Stimulated activated CD8-positive, alpha-beta memory T cell treated with anti-CD3 and anti-CD28 coated beads, Interleukin-7, amount 100 ng/mL, for 4 hours (primary cell): ENCODE measurements around the gene LYPLAL1.
"Not testable (repeated sequence)": the region's sequence is repeated elsewhere in the genome, so short reads cannot be mapped to it uniquely, and the experiment has no call there.

Experiments used
- DNase-seq, 2 donors: peaks; one replicate each; pipeline ENCODE4 v3.0.0-alpha.2; 2020; ENCODE audit warnings: low read depth in 2 of 2

LYPLAL1 gene

GRCh38 chr1:219163401-219163954 lies 10.2 kb upstream of the LYPLAL1 start:
- no peak for DNase-seq

DNA sequence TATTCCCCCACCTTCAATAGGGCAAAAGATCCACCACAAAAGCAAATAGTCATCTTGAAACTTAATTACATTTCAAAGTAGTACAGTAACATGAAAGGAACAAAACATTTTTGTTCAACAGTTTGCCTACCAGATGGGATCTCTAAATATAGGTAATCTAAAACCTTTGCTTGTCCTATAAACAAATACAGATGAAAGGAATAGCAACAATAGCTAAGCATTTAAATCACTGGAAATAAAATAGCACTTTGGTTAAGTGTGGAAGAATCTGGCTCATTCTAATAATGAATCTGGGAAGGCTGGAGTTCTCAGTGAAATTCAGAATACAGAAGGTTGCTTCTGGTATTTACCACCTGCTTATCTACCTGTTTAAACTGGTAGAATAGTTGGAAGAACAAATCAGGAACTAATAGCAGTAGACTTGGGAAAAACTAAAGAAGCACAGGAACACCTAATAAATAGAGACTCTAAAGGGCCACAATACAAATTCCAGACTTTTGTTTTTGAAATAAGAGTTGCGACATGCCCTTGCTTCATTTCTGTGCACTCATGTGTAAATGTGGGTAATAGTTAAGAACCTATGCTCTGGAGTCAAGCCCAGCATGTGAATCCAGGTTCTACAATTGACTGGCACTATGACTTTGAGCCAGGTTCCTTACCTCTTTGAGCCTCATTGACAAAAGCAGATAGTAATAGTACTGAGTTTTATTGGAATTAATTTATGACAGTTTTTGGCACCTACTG lies 2.3 kb upstream of the LYPLAL1 start:
- no peak for DNase-seq

GRCh38 chr1:219172821-219173220 lies 857 bp upstream of the LYPLAL1 start:
- DNase-seq, result no peak

DNA sequence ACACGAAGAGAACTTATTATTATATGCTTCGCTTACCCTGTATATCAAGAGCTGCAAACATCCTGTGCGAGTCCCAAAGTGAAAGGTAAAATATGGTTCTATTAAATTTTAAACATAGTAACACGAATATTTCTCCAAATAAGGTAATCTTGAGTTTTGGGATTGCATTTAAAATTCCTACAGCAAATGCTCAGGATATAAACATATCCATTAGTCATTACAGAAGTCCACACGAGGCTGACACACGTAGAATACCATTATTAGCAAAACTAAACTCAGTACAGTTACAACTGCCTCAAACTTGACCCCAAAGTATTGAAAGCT lies 282 bp upstream of the LYPLAL1 start:
- no peak for DNase-seq

- DNase-seq, result no peak
Measured at GRCh38 chr1:219174460-219175211, 958 bp downstream of the LYPLAL1 start.

DNA sequence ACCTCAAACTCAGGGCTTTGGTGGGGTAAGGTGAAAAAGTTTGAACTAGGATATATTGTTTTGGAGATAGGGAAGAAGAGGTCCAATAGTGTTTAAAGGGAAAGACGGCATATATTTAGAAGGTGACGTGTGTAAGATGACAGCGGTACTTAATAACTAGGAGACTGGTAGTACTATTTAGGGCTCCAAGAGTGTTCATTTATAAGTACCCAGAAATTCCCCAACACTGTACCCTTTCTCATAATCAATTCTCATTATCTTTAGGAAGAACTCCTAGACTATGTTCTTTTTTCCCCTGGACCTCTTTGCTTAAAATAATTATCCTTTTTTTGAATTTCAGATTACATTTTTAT lies 1.5 kb downstream of the LYPLAL1 start:
- DNase-seq, result no peak

DNA sequence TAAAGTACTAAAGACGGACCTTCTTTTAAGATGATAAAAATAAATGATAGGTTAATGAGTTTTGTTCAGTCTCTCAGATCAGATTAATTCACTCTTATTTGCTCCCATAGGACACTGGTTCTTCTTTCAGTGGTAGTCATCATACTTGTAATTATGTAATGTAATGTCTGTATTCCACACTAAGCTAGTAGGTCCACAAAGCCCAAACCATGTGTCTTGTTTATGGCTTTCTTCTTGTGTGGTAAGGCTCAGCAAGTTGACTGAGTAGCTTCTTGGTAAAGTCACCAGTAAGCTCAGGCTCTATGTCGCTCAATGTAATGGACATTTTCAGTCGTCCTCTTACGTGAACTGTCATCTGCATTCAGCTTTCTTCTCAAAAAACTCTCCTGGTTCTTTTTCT lies 2.5 kb downstream of the LYPLAL1 start:
- no peak for DNase-seq

- DNase-seq, result no peak
Measured at GRCh38 chr1:219177363-219177762, 3.7 kb downstream of the LYPLAL1 start.

GRCh38 chr1:219177940-219178339 lies 4.3 kb downstream of the LYPLAL1 start:
- DNase-seq, result no peak

DNA sequence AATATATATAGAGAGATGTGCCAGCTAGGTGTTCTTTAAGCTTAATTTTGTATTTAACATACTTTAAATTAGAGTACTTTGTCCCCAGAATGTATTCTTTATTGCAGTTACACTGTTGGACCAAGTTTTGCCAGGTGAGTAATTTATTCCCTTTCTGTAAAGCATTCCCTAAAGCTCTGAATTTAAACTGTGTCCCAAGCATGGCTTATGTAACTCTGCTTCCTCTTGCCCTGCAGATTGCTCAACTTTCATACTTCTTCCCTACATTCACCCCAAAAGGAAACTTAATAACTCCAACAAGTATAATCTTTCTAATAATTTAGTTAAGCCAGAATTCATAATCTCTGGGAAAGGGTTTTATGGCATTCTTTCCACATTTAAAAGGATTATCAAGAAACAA lies 5.6 kb downstream of the LYPLAL1 start:
- no peak for DNase-seq

DNA sequence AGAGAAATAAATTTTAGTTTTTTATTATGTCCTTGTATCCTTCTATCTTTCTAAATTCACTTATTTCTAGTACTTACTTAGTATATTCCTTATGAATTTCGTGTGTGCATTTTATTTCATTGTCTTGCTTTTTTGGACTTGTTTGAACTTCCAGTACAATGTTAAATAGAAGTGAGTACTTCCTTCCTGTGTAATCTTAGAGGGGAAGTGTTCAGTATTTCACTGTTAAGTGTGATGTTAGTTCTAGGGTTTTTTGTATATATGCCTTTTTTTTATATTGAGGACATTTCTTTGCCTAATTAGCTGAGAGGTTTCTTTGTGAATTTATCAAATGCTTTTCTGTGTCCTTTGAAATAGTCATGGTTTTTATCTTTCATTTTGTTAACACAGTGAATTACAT lies 10.7 kb downstream of the LYPLAL1 start:
- no peak for DNase-seq

- DNase-seq, result no peak
Measured at GRCh38 chr1:219185486-219186117, 11.9 kb downstream of the LYPLAL1 start.

GRCh38 chr1:219188331-219188803 lies 14.7 kb downstream of the LYPLAL1 start:
- DNase-seq, result no peak

DNA sequence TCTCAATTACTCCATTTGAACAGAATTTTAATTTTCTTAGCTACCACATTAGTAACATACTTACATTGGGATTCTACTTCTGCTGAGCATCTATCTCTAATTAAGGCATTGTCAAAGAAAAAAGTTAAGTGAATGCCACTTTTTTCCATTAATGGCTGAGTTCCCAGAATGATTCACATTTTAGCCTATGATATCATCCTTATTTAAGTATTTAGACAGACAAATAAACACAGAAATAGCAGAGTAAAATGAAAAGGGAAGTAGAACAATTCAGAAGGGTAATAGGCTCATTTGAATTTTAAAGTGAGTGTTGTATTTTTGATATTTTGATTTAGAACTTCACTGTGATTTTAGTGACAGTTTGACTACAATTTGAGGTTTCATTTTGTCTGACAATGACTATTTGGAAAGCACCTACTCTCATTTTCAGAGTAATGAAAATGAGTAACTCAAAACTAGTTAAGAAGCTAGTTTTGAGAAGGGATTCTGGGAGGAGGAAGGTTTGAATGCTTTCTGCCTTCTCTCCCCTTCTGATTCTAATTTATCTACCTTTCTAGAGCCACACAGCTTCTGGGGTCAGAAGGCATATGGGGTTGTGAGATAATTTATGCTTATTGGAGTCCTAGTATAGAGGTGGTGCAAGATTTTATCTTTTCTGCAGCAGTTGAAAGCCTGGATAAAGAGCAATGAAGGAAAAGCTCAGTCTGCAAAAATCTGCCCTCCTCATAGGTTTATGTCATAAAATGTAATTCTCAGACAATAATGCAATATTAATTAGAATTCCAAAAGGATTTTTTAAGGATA lies 15.5 kb downstream of the LYPLAL1 start:
- no peak for DNase-seq

DNA sequence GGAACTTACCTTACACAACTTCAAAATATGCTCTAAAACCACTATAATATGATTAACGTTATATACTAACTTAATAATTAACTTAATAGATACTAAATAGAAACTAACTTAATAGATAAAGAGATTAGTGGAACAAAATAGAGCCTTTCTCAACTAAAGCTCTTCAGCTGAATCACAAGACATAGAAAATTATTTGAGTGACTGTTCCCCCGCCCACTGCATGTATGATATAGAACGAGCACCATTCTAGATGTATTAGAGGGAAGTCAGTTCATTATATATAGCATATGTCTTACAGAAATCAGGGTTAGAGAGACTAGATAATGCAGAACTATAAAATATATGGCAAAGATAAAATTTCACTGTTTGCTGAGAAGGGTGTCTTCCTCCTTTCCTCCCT lies 16.3 kb downstream of the LYPLAL1 start:
- DNase-seq, result no peak

DNA sequence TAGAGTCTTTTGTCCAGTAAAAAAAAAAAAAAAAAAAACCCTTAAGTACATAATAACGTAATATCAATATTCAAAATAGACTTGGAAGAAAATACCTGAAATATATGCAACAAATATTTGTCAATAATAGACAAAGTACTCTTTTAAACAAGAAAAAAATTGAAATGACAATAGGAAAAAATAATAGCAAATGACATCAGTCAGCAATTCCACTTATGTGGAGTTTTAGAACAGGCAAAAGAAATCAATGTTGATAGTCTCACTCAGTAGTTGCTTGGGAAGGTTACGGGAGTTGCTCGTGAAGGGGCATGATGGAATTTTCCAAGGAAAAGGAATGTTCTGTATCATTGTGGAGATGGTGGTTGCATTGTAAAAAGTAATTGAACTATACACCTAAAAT lies 16.9 kb downstream of the LYPLAL1 start:
- DNase-seq, result no peak

DNA sequence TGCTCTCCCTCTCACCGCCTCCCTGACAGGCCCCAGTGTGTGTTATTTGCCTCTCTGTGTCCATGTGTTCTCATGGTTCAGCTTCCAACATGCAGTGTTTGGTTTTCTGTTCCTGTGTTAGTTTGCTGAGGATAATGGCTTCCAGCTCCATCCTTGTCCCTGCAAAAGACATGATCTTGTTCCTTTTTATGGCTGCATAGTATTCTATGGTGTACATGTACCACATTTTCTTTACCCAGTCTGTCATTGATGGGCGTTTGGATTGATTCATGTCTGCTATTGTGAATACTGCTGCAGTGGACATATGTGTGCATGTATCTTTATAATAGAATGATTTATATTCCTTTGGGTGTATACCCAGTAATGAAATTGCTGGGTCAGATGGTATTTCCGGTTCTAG lies 22.2 kb downstream of the LYPLAL1 start:
- DNase-seq, result not testable (repeated sequence)

DNA sequence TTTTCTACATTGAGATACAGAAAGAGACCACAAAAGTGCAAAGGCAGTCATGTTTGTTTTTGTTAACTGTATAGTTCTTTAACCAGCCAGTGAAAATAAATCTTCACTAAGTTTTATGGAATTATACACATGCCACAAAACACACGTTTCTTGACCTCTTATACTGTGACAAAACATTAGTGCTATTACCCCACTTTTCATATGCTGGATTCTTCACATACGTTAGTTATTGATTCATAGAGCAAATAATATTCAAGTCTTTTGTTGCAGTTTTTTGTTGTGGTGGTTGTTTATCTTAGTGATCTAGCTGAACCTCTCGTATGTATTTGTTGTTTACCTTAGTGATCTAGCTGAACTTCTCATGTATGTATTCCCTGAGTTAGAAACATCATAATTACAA lies 28.0 kb downstream of the LYPLAL1 start:
- DNase-seq, result no peak

GRCh38 chr1:219202567-219202966 lies 28.9 kb downstream of the LYPLAL1 start:
- DNase-seq, result no peak

DNA sequence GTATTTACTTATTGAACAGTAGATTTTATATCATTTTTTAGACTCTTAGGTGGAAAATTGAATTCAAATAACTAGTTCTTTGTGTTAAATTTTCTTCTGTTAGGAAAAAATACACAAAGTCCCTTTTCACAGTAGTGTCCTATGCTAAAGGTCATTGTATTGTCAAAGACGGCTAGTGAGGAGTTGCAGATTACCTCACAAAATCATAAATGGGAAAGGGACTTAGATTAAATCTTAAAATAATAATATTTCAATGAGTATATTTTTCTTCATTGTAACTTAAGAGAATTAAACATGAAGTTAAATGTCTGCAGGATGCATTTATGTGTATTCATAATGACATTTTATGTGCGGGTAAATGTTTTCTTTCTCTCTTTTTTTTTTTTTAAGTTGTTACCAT lies 32.7 kb downstream of the LYPLAL1 start:
- no peak for DNase-seq

DNA sequence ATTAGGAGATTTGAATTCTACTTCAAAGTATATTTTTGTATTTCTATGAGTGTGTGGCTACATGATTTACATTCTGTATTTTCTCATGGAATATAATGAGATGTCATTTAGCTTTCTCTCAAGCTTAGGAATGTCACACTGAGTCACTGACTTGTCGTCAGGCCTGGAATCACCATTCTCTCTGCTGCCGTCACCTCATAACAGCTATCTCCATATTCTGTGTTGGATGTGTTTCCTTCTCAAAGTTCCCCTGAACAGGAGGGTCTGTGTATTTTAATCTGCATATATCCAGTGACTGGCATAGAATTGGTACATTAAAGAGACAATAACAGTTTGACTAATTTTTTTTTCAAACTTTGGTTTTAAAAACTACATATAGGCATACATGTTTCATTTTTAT lies 35.9 kb downstream of the LYPLAL1 start:
- DNase-seq, result no peak

DNA sequence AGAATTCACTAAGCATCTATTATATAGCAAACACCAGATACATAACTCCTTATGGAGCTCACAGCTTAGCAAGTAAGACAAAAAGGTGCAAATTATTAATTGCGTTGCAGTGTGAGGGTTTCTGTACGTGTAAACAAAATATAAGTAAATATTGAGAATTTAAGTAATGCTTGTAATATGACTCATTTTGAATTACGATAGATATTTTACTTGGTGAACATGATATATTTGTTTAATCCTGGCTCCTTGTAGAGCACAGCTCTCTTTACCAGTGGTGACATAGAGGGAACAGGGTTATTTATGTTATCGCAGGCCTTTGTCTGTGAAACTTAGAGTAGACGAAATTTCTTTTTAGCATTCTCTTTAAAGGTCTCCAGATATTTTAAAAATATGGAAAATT lies 36.4 kb downstream of the LYPLAL1 start:
- DNase-seq, result no peak
